HG02798 (cell line): ENCODE data around the gene CHRNE.
"Not testable (repeated sequence)": the region's sequence is repeated elsewhere in the genome, so short reads cannot be mapped to it uniquely, and the experiment has no call there.

Experiments
- ATAC-seq: cut with Tn5 transposase; IDR thresholded peaks from one replicate; pipeline ENCODE4 v1.9.1; 2021; ENCODE audit warnings: mild to moderate bottlenecking; ENCODE audit not compliant: unreplicated experiment, poor library complexity

CHRNE gene

GRCh38 chr17:4908711-4909496, 6.0 kb upstream of the CHRNE start:
- ATAC-seq, result no peak

GRCh38 chr17:4908301-4908700, 5.4 kb upstream of the CHRNE start:
- no peak for ATAC-seq

- ATAC-seq, result not testable (repeated sequence)
Observed at GRCh38 chr17:4906642-4907041, 3.7 kb upstream of the CHRNE start.

DNA sequence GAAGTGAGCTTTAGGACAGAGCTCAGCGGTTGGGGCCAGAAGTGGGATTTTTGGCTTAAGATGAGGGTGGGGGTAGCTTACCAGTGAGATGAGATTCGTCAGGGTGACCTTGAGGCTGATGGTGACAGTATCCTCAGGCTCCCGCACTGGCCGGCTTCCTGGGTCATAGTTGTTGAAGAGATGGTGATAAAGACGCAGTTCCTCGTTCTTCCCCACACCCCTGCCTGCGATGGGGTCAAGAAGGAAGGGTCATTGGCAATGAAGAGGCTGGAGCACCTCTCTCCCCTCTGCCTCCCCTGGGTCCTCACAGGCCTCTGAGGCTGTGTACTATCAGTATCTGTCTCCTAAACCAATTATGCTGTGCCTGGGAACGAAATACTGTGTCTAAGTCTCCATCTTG, 358 bp downstream of the CHRNE start:
- ATAC-seq, result no peak

- ATAC-seq, result no peak
Observed at GRCh38 chr17:4901648-4902344, 1.1 kb downstream of the CHRNE start.

- no peak for ATAC-seq
Observed at GRCh38 chr17:4901108-4901647, 1.7 kb downstream of the CHRNE start.

DNA sequence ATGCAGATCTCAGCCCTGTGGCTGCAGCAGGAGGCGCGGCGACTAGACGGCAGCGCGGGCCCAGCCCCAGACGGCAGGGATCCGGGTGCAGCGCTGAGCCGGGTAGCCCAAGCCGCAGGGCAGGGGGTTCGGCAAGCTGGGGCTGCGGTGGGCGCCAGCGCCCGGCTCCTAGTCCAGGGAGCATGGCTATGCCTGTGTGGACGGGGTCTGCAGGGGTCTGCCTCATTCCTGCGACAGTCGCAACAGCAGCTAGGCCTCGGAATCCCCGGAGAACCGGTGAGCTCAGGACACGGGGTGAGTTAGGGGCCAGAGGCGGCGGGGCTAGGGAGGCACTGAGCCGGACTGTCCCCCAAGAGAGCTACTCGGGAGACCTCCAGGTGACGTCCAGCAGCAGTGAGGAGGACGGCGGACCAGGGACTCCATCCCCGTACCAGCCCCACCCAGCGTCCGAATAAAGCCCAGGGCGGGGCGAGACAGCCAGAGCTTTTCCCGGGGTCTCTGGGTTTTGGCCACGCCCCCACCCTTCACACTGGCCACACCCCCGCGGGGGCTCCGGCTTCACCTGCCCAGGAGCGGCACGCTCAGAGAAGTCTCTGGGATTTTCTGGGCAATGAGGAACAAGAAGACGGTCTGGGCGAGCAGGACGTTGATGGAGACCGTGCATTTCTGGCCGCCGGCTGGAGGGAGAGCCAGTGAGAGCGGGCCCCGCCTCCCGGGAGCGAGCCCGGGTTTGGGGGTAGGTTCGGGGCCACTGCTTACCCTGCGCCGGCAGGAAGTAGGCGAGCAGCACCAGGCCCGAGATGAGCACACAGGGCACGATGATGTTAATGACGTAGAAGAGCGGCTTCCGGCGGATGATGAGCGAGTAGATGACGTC, 2.4 kb downstream of the CHRNE start:
- no peak for ATAC-seq

GRCh38 chr17:4899341-4900230, 3.3 kb downstream of the CHRNE start, which contains the start of gene C17orf107:
Gene C17orf107 (plus strand): TSS chr17:4899536. CDS start chr17:4899763, 227 bp downstream.
- ATAC-seq, result peak; percentile 73

- no peak for ATAC-seq
Observed at GRCh38 chr17:4898927-4899326, 4.0 kb downstream of the CHRNE start.

- no peak for ATAC-seq
Observed at GRCh38 chr17:4898351-4898750, 4.5 kb downstream of the CHRNE start.

GRCh38 chr17:4897785-4898184, 5.1 kb downstream of the CHRNE start:
- ATAC-seq, result no peak

DNA sequence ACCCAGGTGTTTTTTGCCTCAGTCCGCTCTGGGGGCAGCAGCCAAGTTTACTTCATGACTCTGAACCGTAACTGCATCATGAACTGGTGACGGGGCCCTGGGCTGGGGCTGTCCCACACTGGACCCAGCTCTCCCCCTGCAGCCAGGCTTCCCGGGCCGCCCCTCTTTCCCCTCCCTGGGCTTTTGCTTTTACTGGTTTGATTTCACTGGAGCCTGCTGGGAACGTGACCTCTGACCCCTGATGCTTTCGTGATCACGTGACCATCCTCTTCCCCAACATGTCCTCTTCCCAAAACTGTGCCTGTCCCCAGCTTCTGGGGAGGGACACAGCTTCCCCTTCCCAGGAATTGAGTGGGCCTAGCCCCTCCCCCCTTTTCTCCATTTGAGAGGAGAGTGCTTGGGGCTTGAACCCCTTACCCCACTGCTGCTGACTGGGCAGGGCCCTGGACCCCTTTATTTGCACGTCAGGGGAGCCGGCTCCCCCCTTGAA, 5.7 kb downstream of the CHRNE start:
- no peak for ATAC-seq

- no peak for ATAC-seq
Observed at GRCh38 chr17:4896332-4897197, 6.3 kb downstream of the CHRNE start.

DNA sequence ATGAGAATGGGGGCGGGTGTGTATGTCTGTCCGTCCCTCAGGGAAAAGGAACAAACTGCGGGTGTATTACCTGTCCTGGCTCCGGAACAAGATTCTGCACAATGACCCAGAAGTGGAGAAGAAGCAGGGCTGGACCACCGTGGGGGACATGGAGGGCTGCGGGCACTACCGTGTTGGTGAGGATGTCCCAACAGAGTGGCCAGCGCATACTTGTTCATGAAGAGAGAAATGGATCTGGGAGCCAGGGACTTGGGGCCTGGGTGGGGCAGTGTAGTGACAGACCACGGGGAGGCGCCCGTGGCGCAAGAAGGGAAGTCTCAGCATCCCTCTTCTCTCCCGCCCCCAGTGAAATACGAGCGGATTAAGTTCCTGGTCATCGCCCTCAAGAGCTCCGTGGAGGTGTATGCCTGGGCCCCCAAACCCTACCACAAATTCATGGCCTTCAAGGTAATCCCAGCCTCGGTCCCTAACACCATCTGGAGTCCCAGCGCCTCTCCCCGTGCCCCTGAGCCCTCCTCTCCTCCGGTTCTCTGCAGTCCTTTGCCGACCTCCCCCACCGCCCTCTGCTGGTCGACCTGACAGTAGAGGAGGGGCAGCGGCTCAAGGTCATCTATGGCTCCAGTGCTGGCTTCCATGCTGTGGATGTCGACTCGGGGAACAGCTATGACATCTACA, 7.1 kb downstream of the CHRNE start:
- no peak for ATAC-seq

- ATAC-seq, result no peak
Observed at GRCh38 chr17:4895121-4895520, 7.8 kb downstream of the CHRNE start.

GRCh38 chr17:4893721-4894560, 9.0 kb downstream of the CHRNE start:
- ATAC-seq, result no peak

GRCh38 chr17:4893272-4893671, 9.6 kb downstream of the CHRNE start:
- ATAC-seq, result no peak
